ENCODE results near the gene ANLN. TPM values are rescaled to one million over a fixed set of nuclear protein-coding genes. Genes with fewer than 3 reads are reported as not detected.
"Not testable (repeated sequence)": the region's sequence is repeated elsewhere in the genome, so short reads cannot be mapped to it uniquely, and the experiment has no call there.

Gene ANLN
- total RNA-seq, 1 experiment from 2014 or later, result 78.9 TPM

DNA sequence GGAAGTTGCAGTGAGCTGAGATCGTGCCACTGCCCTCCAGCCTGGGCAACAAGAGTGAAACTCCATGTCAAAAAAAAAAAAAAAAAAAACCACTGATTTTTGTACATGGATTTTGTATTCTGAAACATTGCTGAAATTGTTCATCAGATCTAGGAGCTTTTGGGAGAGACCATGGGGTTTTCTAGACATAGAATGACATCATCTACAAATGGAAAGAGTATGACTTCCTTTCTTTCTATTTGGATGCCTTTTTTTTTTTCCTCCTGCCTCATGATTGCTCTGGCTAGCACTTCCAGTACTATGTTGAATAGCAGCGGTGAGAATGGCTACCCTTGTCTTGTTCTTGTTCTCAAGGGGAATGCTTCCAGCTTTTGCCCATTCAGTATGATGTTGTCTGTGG is 89.1 kb downstream of the ANLN start:
- Histone ChIP-seq H2BK20ac (ENCODE audit: low read depth, low read length, poor library complexity, severe bottlenecking) (no peak overlapping the region), H4K20me1 (ENCODE audit: control insufficient read depth, insufficient read depth, insufficient read length) (no peaks in the 10 kb centered on the region), H3K4ac (ENCODE audit: low read depth, low read length) (no peak overlapping the region), H3K18ac (ENCODE audit: insufficient read length, low read depth, low read length) (no peak overlapping the region), H3K23ac (ENCODE audit: insufficient read length, low read depth, low read length) (no peak overlapping the region), H2BK12ac (ENCODE audit: insufficient read length, low read depth, low read length) (no peak overlapping the region), H2AFZ (ENCODE audit: low read length) (no peak overlapping the region), H3K56ac (ENCODE audit: insufficient read length, low read depth, low read length) (no peak overlapping the region), H4K5ac (ENCODE audit: insufficient read length, low read depth, low read length) (no peak overlapping the region), H3K9ac (ENCODE audit: extremely low read depth, insufficient read length, low read length) (no peak overlapping the region), H3K4me2 (ENCODE audit: insufficient read depth, insufficient read length, low read length) (no peak overlapping the region), H3K4me1 (ENCODE audit: insufficient read depth, low read length) (no peaks in the 10 kb centered on the region), H3K14ac (ENCODE audit: insufficient read depth, low read length) (no peak overlapping the region), H3K27me3 (ENCODE audit: insufficient read depth, low read length) (no peaks in the 10 kb centered on the region), H2BK5ac (ENCODE audit: insufficient read length, low read length) (no peak overlapping the region), H4K8ac (replicated peaks; ENCODE audit: insufficient read length, low read depth, low read length) (no peak overlapping the region), H2BK15ac (ENCODE audit: low read depth, low read length) (no peak overlapping the region), H2BK120ac (ENCODE audit: low read depth, low read length, poor library complexity, severe bottlenecking) (no peak overlapping the region), H3K79me1 (ENCODE audit: insufficient read depth, low read depth, low read length, poor library complexity, severe bottlenecking) (no peaks in the 10 kb centered on the region), H4K91ac (ENCODE audit: insufficient read length, low read depth, low read length) (no peak overlapping the region), H2AK5ac (ENCODE audit: insufficient read length, low read length) (no peak overlapping the region), H3K27ac (ENCODE audit: insufficient read length, low read depth, low read length) (no peak overlapping the region), H3K23me2 (ENCODE audit: insufficient read length, low read depth, low read length, poor library complexity, severe bottlenecking) (no peaks in the 10 kb centered on the region), H3T11ph (ENCODE audit: low read length) (no peak overlapping the region), H3K79me2 (ENCODE audit: insufficient read depth, low read length) (no peaks in the 10 kb centered on the region), H3K9me3 (ENCODE audit: control insufficient read depth, low read depth, low read length) (no peaks in the 10 kb centered on the region)
- TF ChIP-seq, protein P1, sequence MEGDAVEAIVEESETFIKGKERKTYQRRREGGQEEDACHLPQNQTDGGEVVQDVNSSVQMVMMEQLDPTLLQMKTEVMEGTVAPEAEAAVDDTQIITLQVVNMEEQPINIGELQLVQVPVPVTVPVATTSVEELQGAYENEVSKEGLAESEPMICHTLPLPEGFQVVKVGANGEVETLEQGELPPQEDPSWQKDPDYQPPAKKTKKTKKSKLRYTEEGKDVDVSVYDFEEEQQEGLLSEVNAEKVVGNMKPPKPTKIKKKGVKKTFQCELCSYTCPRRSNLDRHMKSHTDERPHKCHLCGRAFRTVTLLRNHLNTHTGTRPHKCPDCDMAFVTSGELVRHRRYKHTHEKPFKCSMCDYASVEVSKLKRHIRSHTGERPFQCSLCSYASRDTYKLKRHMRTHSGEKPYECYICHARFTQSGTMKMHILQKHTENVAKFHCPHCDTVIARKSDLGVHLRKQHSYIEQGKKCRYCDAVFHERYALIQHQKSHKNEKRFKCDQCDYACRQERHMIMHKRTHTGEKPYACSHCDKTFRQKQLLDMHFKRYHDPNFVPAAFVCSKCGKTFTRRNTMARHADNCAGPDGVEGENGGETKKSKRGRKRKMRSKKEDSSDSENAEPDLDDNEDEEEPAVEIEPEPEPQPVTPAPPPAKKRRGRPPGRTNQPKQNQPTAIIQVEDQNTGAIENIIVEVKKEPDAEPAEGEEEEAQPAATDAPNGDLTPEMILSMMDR (conservative IDR thresholded peaks at IDR 0.05), result no peak
- no peaks in the 10 kb centered on the region; a peak in 1 of 5 replicates for H3K9me3 Mint-ChIP-seq
- H3K36me3 Mint-ChIP-seq (ENCODE audit: insufficient read depth in 1 of 3, low read depth in 3 of 3), result no peaks in the 10 kb centered on the region
- no peak overlapping the region for H3K27ac Mint-ChIP-seq
- DNase-seq, result no peak
- no CpG with 5 or more reads among the region's 2 CpGs for WGBS (ENCODE audit: extremely low coverage, insufficient read length, low lambda C conversion rate)
- no peak overlapping the region for H3K4me3 Mint-ChIP-seq
- H3K4me1 Mint-ChIP-seq, result no peaks in the 10 kb centered on the region
- H3K27me3 Mint-ChIP-seq (ENCODE audit: low read depth), result no peaks in the 10 kb centered on the region

DNA sequence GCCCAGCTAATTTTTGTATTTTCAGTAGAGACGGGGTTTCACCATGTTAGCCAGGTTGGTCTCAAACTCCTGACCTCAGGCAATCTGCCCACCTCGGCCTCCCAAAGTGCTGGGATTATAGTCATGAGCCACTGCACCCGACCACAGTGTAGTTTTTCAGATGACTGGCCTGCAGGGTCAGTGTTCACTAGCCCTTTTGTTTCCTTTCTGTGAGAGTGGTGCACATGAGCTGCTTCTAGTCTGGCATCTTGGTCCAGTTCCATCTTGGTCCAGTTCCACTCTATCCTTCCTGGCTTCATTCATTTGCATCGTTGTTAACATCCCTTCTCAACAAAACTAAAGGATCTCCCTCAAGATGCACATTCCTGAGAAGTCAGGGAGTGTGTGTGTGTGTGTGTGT is 94.2 kb downstream of the ANLN start:
- H2BK12ac ChIP-seq (ENCODE audit: insufficient read length, low read depth, low read length); H3K4ac ChIP-seq (ENCODE audit: low read depth, low read length); H3K36me3 Mint-ChIP-seq (ENCODE audit: insufficient read depth in 1 of 3, low read depth in 3 of 3); H4K20me1 ChIP-seq (ENCODE audit: control insufficient read depth, insufficient read depth, insufficient read length); H3K27ac ChIP-seq (ENCODE audit: insufficient read length, low read depth, low read length); H3K27ac Mint-ChIP-seq; H2BK15ac ChIP-seq (ENCODE audit: low read depth, low read length); H3K27me3 Mint-ChIP-seq (ENCODE audit: low read depth); H2AK5ac ChIP-seq (ENCODE audit: insufficient read length, low read length); H4K8ac ChIP-seq (replicated peaks; ENCODE audit: insufficient read length, low read depth, low read length); H3K4me1 ChIP-seq (ENCODE audit: insufficient read depth, low read length); DNase-seq; H3K18ac ChIP-seq (ENCODE audit: insufficient read length, low read depth, low read length); H3K4me3 Mint-ChIP-seq; H3K14ac ChIP-seq (ENCODE audit: insufficient read depth, low read length); H3K4me1 Mint-ChIP-seq; H3K79me2 ChIP-seq (ENCODE audit: insufficient read depth, low read length); H2BK120ac ChIP-seq (ENCODE audit: low read depth, low read length, poor library complexity, severe bottlenecking); H4K91ac ChIP-seq (ENCODE audit: insufficient read length, low read depth, low read length); H4K5ac ChIP-seq (ENCODE audit: insufficient read length, low read depth, low read length); H3K9ac ChIP-seq (ENCODE audit: extremely low read depth, insufficient read length, low read length); H3K56ac ChIP-seq (ENCODE audit: insufficient read length, low read depth, low read length); H3K9me3 ChIP-seq (ENCODE audit: control insufficient read depth, low read depth, low read length); H3K23ac ChIP-seq (ENCODE audit: insufficient read length, low read depth, low read length); H3K4me2 ChIP-seq (ENCODE audit: insufficient read depth, insufficient read length, low read length); H2AFZ ChIP-seq (ENCODE audit: low read length); H3K9me3 Mint-ChIP-seq; H2BK20ac ChIP-seq (ENCODE audit: low read depth, low read length, poor library complexity, severe bottlenecking); H3K23me2 ChIP-seq (ENCODE audit: insufficient read length, low read depth, low read length, poor library complexity, severe bottlenecking); H3K79me1 ChIP-seq (ENCODE audit: insufficient read depth, low read depth, low read length, poor library complexity, severe bottlenecking); H3K27me3 ChIP-seq (ENCODE audit: insufficient read depth, low read length); H2BK5ac ChIP-seq (ENCODE audit: insufficient read length, low read length); H3T11ph ChIP-seq (ENCODE audit: low read length): not testable (repeated sequence)
- WGBS (ENCODE audit: extremely low coverage, insufficient read length, low lambda C conversion rate), result no CpG with 5 or more reads among the region's 4 CpGs

All from H9 (cell line).